Ramos (cell line): Measurements from ENCODE around the gene IER5L.

Source experiments
- in situ Hi-C: fragments of 300-500 bp; cut with MboI; formaldehyde crosslinking; loops from one replicate; pipeline ENCODE4 v1.14.3; 2022; ENCODE audit warnings: low sequenced_read_pairs; ENCODE audit not compliant: unreplicated experiment

The IER5L gene

DNA sequence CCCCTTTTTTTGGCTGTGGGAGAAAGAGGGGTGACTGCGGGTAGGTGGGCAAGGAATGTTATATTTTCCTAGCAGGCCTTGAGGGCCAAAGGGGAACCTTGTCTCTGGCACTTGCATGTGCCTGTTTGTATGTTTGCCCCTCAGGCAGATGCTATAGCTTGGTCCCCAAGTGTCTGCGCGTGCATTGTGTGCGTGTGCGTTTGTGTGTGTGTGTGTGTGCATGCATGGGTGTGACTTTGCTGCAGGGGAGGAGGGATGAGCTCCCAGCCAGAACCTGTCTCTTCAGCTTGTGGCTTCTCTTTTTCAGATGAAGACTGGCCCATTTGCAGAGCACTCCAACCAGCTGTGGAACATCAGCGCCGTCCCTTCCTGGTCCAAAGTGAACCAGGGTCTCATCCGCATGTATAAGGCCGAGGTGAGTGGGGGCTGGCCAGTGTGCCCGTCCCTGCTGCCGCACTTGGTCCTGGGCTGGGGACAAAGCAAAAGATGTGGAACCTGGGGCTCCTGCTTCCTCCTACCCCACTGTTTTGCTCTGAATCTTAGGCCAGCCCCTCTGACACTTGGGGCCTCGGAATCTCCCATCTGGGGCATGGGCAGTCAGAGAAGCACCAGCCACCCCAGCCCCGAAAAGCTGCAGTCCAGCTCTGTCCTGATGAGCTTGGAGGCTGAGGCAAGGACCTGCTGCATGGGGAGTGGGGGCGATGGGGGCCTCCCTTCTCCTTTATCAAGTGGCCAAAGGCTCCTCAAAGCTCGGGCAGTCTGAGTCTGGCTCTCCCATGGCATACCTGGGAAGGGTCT is 35.7 kb downstream of the IER5L start:
- in situ Hi-C loops: loop anchor here (25.0 kb wide), 1 partner anchor 645 kb away; no protein-coding TSS in a partner anchor

GRCh38 chr9:129141066-129142041 is 36.7 kb downstream of the IER5L start:
- in situ Hi-C loops: loop anchor here (25.0 kb wide), 1 partner anchor 646 kb away; no protein-coding TSS in a partner anchor

- in situ Hi-C loops: loop anchor here (25.0 kb wide), 1 partner anchor 647 kb away; no protein-coding TSS in a partner anchor
Observed at GRCh38 chr9:129140397-129141065, 37.5 kb downstream of the IER5L start.

DNA sequence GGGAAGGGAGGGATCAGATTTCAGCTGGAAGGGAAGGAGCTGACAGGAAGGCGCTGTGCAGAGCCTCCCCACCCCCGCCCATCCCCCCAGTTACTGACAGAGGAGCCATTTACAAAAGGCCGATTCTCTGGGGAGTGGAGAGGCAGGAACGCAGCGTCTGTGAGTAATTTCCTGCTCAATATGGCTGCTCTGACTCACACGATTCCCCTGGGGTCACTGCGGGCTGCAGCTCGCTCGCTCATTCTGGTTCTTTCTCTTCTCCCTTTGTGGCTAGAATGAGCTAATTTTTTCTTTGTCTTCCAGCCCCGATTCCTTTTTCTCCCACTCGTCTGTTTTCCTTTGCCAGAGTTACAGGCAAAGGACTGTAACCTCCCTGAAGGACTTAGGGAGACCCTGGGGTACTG is 38.1 kb downstream of the IER5L start:
- in situ Hi-C loops: loop anchor here (25.0 kb wide), 1 partner anchor 647 kb away; no protein-coding TSS in a partner anchor

DNA sequence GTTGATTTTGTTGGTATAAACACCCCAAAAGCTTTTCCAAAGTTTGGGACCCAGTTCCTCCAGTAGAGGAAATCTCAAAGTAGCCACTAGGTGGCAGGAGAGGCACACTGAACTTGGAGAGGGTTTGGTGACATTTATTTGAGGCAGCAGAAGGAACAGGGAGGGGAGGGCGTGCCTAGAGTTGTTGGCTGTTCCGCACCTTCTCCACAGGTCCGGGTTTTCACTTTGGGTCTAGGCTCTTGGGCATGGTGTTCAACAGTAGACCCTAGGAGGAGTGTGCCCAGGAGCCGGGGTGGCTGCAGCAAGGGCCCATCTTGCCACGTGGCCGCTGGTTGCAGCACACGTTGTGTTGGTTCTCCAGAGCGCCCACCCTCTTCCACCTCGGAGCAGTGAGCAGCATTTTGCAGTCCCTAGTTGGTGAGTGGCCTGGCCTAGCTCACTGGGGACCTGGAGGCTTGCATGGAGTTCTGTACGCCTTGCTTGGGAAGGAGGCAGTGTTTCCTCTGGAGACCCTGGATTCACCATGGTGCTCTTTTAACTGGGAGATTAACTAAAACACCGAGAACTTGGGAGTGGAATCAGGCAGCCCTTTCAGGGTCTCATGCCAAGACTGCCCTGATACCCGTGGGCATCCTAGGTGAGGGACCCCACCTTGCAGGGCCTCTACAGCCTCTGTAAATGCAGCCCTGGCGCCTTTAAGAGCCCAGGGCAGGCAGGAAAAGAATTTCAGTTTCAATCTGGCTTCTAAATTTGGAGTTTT is 38.6 kb downstream of the IER5L start:
- in situ Hi-C loops: loop anchor here (25.0 kb wide), 1 partner anchor 648 kb away; no protein-coding TSS in a partner anchor

DNA sequence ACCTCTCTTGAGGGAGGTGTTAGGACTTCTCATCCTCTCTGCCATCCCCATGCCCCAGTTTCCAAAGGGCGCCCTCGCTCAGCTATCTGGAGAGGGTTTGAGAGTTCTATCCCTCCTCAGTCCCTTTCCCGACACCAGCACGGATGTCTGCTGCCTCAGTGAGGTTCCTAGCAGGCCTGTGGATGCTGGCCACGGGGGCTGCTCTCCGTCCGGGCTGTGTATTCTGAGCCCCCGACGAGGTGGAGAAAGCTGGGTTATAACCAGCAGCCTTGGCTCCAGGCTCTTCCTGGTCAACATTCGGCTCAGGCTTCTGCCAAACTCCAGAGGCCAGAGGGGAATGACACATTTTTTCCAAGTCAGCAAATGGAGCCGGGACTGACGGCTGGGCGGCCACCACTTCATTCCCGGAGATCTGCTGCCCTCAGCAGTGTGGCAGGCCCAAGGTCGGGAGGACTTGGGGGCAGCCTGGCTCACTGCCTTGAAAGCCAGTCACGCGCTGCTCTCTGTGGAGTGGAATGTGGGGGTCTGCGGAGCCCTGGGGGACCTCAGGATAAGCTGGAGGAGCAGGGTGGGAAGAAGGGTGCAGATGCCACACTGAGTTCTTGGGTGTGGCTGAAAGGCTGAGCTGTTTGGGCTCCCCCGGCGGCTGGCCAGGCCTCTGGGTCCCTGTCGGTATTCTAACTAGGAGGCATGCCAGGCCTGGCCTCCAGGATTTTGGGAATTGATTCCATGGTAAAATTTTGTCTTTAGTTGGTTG is 39.4 kb downstream of the IER5L start:
- in situ Hi-C loops: loop anchor here (25.0 kb wide), 1 partner anchor 649 kb away; no protein-coding TSS in a partner anchor

- in situ Hi-C loops: loop anchor here (25.0 kb wide), 1 partner anchor 649 kb away; no protein-coding TSS in a partner anchor
Observed at GRCh38 chr9:129138144-129138462, 40.0 kb downstream of the IER5L start.

GRCh38 chr9:129137292-129138143 is 40.5 kb downstream of the IER5L start:
- in situ Hi-C loops: loop anchor here (25.0 kb wide), 1 partner anchor 650 kb away; no protein-coding TSS in a partner anchor

DNA sequence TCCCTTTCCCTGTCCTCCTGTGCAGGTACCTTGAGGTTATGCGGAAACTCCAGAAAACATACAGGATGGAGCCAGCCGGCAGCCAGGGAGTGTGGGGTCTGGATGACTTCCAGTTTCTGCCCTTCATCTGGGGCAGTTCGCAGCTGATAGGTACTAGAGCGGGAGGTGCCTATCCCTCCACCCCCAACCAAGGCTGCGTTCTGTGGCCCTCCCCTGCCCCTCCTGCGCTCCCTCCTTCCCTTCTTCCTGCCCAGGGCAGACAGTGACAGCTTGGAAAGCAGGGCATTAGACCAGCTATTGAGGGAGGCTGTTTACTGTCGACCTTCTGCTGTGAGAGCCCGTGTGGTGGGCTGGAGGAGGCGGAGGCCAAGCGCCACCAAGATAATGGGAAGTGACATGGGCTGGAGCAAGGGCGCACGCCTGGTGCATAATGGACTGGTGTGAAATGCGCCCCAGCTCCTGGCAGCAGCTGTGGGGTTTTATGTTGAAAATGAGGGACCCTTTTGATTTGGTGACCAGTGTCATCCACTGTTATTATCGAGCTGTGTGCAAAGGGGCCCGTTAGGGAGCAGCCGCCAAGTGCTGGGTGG is 41.5 kb downstream of the IER5L start:
- in situ Hi-C loops: loop anchor here (25.0 kb wide), 1 partner anchor 651 kb away; no protein-coding TSS in a partner anchor

GRCh38 chr9:129135476-129135875 is 42.6 kb downstream of the IER5L start:
- in situ Hi-C loops: loop anchor here (25.0 kb wide), 1 partner anchor 652 kb away; no protein-coding TSS in a partner anchor

GRCh38 chr9:129133082-129133481 is 45.0 kb downstream of the IER5L start:
- in situ Hi-C loops: loop anchor here (5.0 to 25.0 kb wide), 2 partner anchors 479 to 654 kb away; no protein-coding TSS in a partner anchor

GRCh38 chr9:129131300-129132145 is 46.5 kb downstream of the IER5L start:
- in situ Hi-C loops: loop anchor here (5.0 to 25.0 kb wide), 2 partner anchors 481 to 656 kb away; no protein-coding TSS in a partner anchor

DNA sequence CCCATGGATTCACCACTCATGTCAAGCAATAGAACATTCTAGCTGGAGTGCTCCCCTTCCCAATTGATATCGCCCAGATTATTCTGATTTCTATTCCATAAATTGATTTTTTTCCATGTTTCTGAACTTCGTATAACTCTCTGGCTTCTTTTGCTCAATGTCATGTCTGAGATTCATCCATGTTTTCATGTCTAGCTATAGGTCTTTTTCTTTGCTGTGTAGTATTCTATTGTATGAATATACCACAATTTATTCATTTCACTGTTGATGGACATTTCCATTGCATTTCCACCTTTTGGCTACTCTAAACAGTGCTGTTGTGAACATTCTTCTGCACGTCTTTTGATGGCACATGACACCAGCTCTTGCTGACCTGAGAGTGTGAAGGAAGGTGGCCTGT is 47.3 kb downstream of the IER5L start:
- in situ Hi-C loops: loop anchor here (5.0 to 25.0 kb wide), 2 partner anchors 482 to 657 kb away; no protein-coding TSS in a partner anchor

DNA sequence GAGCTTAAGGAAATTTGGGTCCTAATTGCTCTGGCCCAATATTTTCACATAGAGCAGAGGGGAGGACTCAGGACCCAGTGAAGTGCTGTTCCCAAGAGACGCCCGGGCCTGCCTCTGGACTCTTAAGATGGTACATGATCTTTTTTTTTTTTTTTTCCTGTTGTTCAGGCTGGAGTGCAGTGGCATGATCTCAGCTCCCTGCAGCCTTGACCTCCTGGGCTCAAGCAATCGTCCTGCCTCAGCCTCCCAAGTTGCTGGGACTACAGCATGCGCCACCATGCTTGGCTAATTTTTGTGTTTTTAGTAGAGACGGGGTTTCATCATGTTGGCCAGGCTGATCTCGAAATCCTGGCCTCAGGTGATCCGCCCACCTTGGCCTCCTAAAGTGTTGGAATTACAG is 47.8 kb downstream of the IER5L start:
- in situ Hi-C loops: loop anchor here (5.0 to 25.0 kb wide), 2 partner anchors 482 to 657 kb away; no protein-coding TSS in a partner anchor

DNA sequence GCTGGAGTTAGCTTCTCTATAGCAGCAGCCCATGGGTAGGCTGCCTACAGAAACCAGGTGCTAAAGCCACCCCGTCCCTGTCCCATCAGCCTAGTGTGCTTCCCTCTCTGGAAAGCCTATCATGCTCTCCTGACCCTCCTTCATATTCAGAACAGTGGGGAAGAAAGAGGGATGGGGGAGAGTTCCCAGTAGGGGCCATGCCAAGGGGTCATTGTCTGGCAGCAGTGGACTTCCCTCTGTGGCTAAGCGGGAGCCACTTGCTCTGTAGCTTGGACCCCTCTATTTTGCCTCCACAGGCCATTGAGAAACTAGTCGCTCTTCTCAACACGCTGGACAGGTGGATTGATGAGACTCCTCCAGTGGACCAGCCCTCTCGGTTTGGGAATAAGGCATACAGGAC is 49.4 kb downstream of the IER5L start:
- in situ Hi-C loops: loop anchor here (25.0 kb wide), 1 partner anchor 659 kb away; no protein-coding TSS in a partner anchor
